G401.6 (cell line): Measurements from ENCODE around the gene UNC13C.

Experiments used
- FAIRE-seq: peaks from 2 replicates; lab custom pipeline; 2012; peaks lifted over from hg19 to GRCh38; lab: Jason Lieb, UNC

Gene UNC13C

DNA sequence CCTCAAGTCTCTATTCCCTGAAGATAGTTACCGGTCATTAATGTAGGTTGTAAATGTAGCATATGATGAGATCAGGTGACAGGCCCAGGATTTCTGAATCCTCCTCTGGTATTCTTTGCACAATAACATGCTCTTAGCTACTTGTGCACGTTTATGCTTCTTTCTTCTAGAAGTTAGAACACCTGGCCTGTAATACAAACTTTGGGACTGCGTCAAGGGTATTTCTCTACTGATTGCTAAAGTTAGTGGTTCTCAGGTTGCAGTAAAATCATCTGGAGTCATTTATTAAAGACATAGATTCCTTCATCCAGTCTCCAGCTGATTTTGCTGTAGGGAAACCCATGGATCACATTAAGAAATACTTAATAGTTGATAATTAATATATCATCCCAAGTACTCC is 48.0 kb downstream of the UNC13C start:
- FAIRE-seq = no peak

DNA sequence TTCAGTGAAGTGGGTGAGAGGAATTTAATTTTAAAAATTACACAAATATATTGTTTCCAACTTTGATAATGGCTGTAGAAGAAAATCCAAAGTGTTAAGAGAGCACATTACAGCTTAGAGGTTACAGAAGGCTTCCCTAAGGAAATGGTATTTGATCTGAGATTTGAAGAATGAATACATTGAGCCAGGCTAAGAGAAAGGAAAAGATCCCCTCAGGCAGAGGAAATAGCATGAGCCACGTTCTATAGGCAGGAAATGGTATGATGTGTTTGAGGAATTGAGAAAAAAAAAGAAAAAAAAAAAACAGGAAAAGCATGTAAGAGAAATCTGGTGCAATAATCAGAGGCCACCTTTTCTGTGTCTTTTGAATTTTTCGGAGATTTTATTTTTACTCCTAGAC is 48.6 kb downstream of the UNC13C start:
- no peak for FAIRE-seq

DNA sequence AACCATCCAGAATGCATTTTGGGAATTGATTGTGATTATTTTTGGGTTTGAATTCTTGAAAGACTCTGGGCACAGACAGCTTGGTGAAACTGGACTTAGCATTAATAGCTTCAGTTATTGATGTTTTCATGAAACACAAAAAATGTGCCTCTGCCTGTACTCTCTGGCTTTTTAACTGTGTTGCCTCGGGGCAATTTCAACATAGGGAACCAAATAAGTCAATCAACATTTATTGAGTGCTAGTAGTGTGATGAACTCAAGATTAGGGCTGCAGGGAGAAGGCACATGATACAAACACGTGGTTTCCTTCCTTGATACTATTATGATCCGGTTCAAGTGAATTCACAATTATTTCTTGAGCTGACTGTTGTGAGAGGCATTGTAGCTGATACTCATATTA is 50.8 kb downstream of the UNC13C start:
- FAIRE-seq = no peak

DNA sequence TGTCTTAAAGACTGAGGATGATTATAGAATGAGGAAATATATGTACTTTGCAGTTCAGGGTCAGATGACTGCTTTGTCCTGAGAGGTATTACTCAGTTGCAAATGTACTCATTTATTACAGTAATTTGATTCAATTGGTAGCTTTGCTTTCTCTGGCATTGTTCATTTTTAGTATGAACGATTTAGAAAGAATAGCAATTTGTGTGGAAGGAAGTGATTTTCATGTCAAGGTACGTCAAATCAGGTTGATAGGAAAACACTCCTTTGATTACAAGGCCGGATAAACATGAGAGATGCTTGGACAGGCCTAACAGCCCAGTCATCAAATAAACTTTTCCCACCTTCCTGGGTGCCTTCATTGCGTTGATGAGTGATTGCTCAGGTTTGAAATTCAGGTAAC is 53.8 kb downstream of the UNC13C start:
- FAIRE-seq = no peak

GRCh38 chr15:54033356-54033860 is 55.2 kb downstream of the UNC13C start:
- no peak for FAIRE-seq

DNA sequence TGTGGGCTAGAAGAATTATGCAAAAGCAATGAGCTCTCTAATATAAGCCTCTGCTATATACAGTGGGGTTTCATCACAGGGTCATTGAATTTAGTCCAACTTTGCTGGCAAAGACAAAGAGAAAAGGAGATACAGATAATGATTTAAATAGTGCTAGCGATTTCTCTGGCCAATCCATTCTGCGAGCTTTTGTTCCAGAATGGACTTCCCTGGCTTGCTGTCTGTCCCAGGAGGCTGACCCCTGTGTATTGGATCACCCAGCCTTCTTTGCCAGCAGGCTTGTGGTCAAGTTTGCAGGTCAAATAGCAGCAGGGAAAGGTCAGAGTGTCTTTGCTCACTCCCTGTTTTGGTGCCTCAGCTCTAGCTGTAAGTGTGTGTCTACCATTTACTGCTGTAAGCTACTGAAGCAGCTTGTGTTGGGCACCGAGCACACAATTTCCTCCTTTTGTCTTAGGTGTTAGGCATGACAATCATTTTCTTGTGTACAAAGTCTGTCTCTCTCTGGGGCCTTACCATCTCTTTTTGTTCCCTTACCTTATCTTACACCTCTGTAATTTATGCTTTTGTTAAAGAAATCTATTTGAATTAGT is 55.7 kb downstream of the UNC13C start:
- no peak for FAIRE-seq

DNA sequence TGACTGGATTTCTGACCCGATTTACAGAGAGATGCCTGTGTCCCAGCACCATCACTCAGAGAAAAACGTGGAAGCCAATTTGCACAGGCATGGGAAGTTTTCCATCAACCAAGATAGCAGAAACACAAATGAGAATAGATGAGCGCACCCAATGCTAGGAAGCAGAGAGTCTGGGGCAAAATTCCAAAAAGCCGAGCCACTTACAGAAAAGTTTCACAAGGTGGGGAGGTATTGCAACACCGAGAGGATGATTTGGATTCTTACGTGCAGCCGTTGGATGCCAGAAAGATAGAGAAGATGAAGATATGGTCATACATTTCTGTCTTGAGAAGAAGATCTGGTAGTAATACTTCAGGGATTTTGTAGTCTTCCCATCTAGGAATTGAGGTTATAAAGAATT is 57.4 kb downstream of the UNC13C start:
- FAIRE-seq = no peak

GRCh38 chr15:54045397-54045796 is 67.2 kb downstream of the UNC13C start:
- FAIRE-seq = no peak

- no peak for FAIRE-seq
Observed at GRCh38 chr15:54046093-54046492, 67.9 kb downstream of the UNC13C start.

DNA sequence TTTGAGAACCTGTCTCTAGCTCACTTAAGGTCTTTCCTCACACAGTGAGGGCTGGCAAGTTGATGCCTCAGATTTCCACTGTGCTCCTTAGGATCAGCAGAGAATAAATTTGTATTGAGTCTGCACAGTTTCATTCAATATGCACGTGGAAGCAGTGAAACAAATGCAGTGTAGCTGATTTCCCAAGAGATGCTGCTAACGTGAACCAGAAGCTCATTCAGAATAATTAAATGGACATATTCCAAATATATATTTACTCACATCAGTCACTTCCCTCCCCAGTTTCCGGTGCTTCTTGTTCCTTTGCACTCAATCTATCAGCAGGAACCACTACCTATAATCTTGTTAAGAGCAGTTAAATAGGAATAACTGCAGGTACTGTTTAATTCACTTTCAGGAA is 86.1 kb downstream of the UNC13C start:
- FAIRE-seq = no peak

DNA sequence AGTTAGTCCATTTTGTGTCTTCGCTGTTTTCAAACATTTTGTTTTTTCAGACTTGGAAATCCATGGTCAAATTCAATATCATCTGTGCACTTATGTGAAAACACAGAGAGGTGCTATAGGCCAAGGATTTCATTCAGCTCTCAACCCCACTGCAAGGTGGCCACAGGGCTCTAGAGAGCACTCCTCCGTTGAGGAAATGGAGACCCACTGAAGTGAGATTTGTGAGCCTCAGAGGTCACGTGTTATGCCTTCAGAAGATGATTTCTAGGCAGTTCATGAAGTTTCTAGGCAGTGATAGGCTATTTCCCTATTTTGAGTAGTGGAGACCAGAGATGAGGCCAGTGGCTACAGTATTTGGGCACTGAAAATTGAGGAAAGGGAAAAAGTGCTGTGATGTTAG is 88.2 kb downstream of the UNC13C start:
- no peak for FAIRE-seq

DNA sequence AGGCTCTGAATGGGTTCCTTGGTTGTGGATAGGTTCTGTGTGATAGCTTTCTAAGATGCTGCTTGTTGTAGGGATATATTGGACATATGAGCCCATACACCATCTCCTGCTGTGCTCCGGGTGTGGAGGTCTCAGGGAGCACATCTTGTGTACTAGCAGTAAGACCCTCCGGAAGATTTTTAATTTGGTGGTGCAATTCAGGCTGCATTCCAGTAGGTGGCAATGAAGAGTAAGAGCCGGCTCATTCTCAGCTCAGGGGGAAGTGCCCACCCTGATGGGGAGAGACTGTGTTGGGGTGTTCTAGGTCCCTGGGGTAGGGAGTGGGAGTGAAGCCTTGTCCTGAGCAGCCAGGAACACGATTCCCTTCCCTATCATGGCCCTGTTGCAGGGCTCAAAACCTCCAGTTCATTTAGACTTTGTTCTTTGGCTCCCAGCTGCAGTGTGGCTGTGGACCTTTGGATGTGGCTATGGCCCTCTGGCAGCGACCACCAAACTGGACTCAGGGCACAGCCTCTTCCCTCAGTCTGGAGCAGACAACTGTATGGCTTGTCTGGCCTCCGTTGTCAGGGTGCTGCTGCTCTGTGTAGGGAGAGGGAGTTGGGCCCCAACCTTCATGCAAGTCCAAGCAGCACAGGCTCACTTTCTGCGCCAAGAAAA is 104.7 kb downstream of the UNC13C start:
- FAIRE-seq = no peak

GRCh38 chr15:54083501-54083900 is 105.3 kb downstream of the UNC13C start:
- no peak for FAIRE-seq

DNA sequence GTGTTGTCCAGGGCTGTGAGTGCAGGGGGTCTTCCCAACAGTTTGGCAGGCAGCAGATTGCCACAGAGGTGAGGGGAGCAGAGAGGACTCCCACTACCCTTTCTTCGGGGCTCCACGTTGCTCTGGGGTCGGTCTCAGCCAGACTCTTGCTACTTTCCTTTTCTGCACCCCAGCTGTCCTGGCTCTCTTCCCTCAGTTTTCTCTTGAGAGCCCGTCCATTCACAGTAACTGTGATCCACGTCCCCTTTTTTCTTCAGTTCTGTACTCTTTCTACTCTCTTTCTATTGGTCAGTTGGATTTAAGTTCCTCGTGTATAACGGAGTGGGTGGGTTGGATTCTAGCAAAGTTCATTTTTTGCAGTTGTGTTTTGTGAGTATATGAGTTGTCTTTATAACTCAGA is 105.8 kb downstream of the UNC13C start:
- FAIRE-seq = no peak

GRCh38 chr15:54088837-54089236 is 110.6 kb downstream of the UNC13C start:
- FAIRE-seq = no peak

DNA sequence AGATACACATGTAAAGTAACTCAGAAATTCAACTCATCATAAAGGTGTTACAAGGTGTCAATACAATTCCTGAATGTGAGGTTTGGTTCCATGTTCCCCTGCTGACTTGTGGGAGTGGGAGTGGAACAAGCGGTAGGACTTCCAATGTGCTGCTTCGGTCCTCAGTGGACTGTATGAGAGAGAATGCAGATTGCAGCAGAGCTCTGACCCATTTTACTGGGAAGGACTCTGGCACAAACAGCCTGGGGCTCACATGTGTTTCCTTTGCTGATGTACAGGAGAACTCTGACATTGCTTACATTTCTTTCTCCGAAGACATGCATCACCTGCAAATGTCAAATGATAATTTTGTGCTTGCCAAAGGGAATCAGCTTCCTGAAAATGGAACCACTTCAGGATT is 111.5 kb downstream of the UNC13C start:
- no peak for FAIRE-seq

DNA sequence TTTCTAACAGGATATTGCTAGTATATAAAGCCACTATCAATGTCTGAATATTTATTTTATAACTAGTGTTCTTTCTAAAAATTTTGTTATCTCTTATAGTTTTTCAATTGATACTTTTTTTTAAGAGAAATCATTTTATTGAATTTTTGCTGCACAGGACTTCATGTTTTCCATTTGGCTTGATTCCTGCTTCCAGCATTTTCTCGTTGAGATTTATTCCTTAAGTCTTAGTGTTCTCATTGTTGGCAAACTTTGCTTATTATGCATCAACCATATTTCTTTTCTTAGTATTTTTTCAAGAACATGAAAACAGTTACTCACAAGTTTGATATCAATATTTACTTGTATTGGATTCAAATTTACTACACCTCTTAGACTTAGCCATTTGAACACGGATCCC is 113.4 kb downstream of the UNC13C start:
- no peak for FAIRE-seq

GRCh38 chr15:54094661-54095060 is 116.4 kb downstream of the UNC13C start:
- no peak for FAIRE-seq

DNA sequence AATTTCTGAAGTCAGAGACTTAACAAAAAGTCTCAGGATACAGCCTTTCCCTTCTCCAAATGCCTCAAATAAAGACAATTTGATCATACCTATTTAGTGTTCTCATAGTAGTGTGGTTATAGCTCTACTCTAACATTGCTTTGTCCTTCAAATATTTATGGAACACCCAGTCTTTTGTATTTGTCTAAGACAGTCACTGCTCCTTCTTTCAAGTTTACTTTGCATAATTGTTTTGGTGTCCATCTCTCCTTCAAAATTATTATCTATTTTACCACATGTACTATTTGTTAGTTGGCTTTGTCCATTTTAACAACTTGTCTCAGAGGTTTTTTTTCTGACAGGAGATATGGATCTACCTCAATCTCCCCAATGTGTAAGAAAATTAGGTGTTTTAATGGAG is 118.8 kb downstream of the UNC13C start:
- FAIRE-seq = no peak

- no peak for FAIRE-seq
Observed at GRCh38 chr15:54099010-54099409, 120.8 kb downstream of the UNC13C start.

DNA sequence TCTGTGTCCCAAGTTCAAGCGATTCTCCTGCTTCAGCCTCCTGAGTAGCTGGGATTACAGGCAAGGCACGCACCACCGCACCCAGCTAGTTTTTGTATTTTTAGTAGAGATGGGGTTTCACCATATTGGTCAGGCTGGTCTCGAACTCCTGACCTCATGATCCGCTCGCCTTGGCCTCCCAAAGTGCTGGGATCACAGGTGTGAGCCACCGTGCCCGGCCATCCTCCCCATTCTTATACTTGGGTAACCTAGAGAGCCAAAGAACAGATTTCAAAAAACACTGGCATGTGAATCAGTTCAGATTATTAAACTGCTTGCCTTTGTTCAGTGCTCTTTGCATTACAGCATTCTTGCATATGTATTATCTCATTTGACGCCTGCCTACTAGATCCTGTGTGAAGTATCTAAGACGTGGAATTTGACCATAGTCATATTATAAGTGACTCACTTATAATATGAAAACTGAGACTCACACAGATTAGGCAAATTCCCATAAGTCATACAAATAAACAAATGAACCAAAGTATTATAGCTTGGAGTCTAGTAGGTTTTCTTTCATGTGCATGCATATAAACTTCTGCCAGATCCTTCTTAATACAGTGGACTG is 123.5 kb downstream of the UNC13C start:
- no peak for FAIRE-seq

DNA sequence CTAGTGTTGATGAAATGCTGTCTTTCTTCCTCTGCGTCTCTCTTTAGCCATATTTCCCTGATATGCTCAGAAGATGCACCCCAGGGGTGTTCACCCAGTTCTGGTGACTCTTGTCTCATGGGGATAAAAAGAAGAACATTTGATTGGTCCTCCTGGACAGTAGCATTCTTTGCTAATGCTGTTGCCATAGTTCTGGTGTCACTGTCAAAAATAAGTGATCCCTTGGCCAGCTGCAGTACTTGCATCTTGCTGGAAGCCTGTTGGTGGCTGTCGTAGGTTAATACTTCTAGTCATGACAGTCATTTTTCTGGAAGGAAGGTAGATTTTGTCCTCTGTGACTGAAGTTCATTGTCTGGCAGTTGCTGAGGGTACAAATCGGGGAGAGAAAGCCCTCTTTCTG is 124.5 kb downstream of the UNC13C start:
- no peak for FAIRE-seq

DNA sequence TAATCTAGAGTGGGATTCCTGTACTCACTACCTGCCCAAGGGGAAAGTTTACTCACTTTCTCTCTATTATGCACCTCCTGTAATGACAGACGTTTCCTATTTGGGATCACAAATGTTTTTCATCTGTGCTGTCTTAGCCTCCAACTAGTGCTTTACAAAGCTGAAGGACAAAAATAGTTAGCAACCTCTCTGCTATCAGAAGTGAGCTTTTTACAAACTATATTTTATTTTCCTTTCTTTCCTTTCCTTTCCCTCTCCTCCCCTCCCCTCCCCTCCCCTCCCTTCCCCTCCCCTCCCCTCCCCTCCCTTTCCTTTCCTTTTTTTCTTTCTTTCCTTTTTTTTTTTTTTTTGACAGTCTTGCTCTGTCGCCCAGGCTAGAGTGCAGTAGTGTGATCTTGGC is 130.8 kb downstream of the UNC13C start:
- no peak for FAIRE-seq

DNA sequence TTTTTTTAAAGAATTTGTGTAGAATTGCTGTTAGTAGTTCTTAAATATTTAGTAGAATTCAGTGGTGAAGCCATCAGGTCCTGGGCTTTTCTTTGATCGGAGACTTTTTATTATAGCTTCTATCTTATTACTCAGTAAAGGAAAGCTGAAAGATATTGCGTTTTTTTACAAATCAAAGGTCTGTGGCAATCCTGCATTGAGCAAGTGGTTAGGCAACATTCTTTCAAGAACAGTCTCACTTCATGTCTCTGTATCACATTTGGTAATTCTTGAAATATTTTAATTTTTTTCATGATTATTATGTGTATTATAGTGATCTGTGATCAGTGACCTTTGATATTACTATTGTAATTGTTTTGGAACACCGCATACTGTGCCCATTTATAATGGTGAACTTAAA is 140.8 kb downstream of the UNC13C start:
- no peak for FAIRE-seq
